Jurkat, Clone E6-1 (cell line): Measurements from ENCODE around the gene HPCAL1.

Source experiments
- DNase-seq: peaks from one replicate; pipeline ENCODE4 v3.0.0-alpha.2; 2011; ENCODE audit warnings: low read depth, low spot score
- H3K4me3 ChIP-seq: 2 replicates; pipeline ENCODE4 v1.5.1; 2011; ENCODE audit warnings: mild to moderate bottlenecking, low read length, control low read depth, moderate library complexity

HPCAL1 gene

GRCh38 chr2:10392548-10392947, 89.8 kb downstream of the HPCAL1 start:
- H3K4me3 ChIP-seq = no peak overlapping the region

GRCh38 chr2:10392951-10393639, 90.4 kb downstream of the HPCAL1 start:
- no peak for DNase-seq
- H3K4me3 ChIP-seq = no peak overlapping the region

More at GRCh38 chr2:10392548-10392947, 89.8 kb downstream of the HPCAL1 start:
- no peak for DNase-seq

- no peak overlapping the region for H3K4me3 ChIP-seq
- DNase-seq = no peak
These were observed 90.9 kb downstream of the HPCAL1 start for GRCh38 chr2:10393640-10393982.

GRCh38 chr2:10395893-10396292, 93.2 kb downstream of the HPCAL1 start:
- DNase-seq = no peak
- H3K4me3 ChIP-seq = no peak overlapping the region

- H3K4me3 ChIP-seq = no peak overlapping the region
- no peak for DNase-seq
These were observed 93.8 kb downstream of the HPCAL1 start for GRCh38 chr2:10396464-10396863.

- no peak for DNase-seq
- H3K4me3 ChIP-seq = no peak overlapping the region
These were observed 94.7 kb downstream of the HPCAL1 start for GRCh38 chr2:10397297-10397875.

GRCh38 chr2:10397878-10398277, 95.2 kb downstream of the HPCAL1 start:
- no peak overlapping the region for H3K4me3 ChIP-seq
- no peak for DNase-seq

- no peak for DNase-seq
- no peak overlapping the region for H3K4me3 ChIP-seq
These were observed 95.8 kb downstream of the HPCAL1 start for GRCh38 chr2:10398496-10398895.

GRCh38 chr2:10399358-10399757, 96.7 kb downstream of the HPCAL1 start:
- H3K4me3 ChIP-seq = no peak overlapping the region
- DNase-seq = no peak

- DNase-seq = no peak
- no peak overlapping the region for H3K4me3 ChIP-seq
These were observed 97.3 kb downstream of the HPCAL1 start for GRCh38 chr2:10400002-10400401.

GRCh38 chr2:10400568-10400977, 97.9 kb downstream of the HPCAL1 start:
- DNase-seq = no peak
- H3K4me3 ChIP-seq = no peak overlapping the region

- no peak overlapping the region for H3K4me3 ChIP-seq
- no peak for DNase-seq
These were observed 98.6 kb downstream of the HPCAL1 start for GRCh38 chr2:10400978-10401951.

GRCh38 chr2:10402062-10402585, 99.4 kb downstream of the HPCAL1 start:
- no peak for DNase-seq
- H3K4me3 ChIP-seq = no peak overlapping the region

- no peak overlapping the region for H3K4me3 ChIP-seq
These were observed 100.0 kb downstream of the HPCAL1 start for GRCh38 chr2:10402653-10403215.

GRCh38 chr2:10404324-10405143, 101.8 kb downstream of the HPCAL1 start:
- no peak for DNase-seq
- no peak overlapping the region for H3K4me3 ChIP-seq

More at GRCh38 chr2:10402653-10403215, 100.0 kb downstream of the HPCAL1 start:
- DNase-seq = no peak

GRCh38 chr2:10405448-10405847, 102.7 kb downstream of the HPCAL1 start:
- no peak for DNase-seq
- no peak overlapping the region for H3K4me3 ChIP-seq

- DNase-seq = no peak
- no peak overlapping the region for H3K4me3 ChIP-seq
These were observed 103.3 kb downstream of the HPCAL1 start for GRCh38 chr2:10406016-10406415.

GRCh38 chr2:10406491-10407188, 103.9 kb downstream of the HPCAL1 start:
- DNase-seq = no peak
- no peak overlapping the region for H3K4me3 ChIP-seq
